Osteoblast (primary cell): ENCODE data around the gene SAP130. TPM values are rescaled to one million over a fixed set of nuclear protein-coding genes. Genes with fewer than 3 reads are reported as not detected.
A peak's percentile ranks its signal among the peaks of the same experiment; 100 is the strongest.

ENCODE experiments used
- DNase-seq: peaks from one replicate; pipeline ENCODE4 v3.0.0; 2011; ENCODE audit warnings: low spot score, mixed read lengths; ENCODE audit not compliant: insufficient read length; ENCODE audit errors: missing footprints
- H2AFZ ChIP-seq: 2 replicates; pipeline ENCODE4 v1.6.0; 2011; ENCODE audit warnings: mild to moderate bottlenecking, low read length
- H3K27ac ChIP-seq: 2 replicates; pipeline ENCODE4 v1.5.1; 2011; ENCODE audit warnings: mild to moderate bottlenecking, low read depth, low read length, moderate library complexity
- H3K27me3 ChIP-seq: 2 replicates; pipeline ENCODE4 v1.6.0; 2012; ENCODE audit warnings: mild to moderate bottlenecking, control low read depth, inconsistent platforms, low read length, moderate library complexity; ENCODE audit not compliant: insufficient read depth
- H3K36me3 ChIP-seq: 2 replicates; pipeline ENCODE4 v1.5.1; 2011; ENCODE audit warnings: mild to moderate bottlenecking, low read length, control low read depth, moderate library complexity; ENCODE audit not compliant: insufficient read depth
- H3K4me1 ChIP-seq: 2 replicates; pipeline ENCODE4 v1.5.1; 2011; ENCODE audit warnings: mild to moderate bottlenecking, low read length, control low read depth, moderate library complexity; ENCODE audit not compliant: insufficient read depth
- H3K4me2 ChIP-seq: 2 replicates; pipeline ENCODE4 v1.6.0; 2011; ENCODE audit warnings: mild to moderate bottlenecking, low read length; ENCODE audit not compliant: insufficient read depth
- H3K4me3 ChIP-seq: fragments of 200-600 bp; sonication (generic); 3 replicates; pipeline ENCODE4 v1.5.1; 2012; ENCODE audit warnings: mild to moderate bottlenecking, low read length, inconsistent platforms; ENCODE audit not compliant: insufficient read depth
- H3K79me2 ChIP-seq: 2 replicates; pipeline ENCODE4 v1.6.0; 2012; ENCODE audit warnings: mild to moderate bottlenecking, low read length, control low read depth, inconsistent platforms; ENCODE audit not compliant: insufficient read depth
- H3K9me3 ChIP-seq: 2 replicates; pipeline ENCODE4 v1.5.1; 2011; ENCODE audit warnings: low read depth, low read length, control low read depth
- H4K20me1 ChIP-seq: 2 replicates; pipeline ENCODE4 v1.6.0; 2012; ENCODE audit warnings: mild to moderate bottlenecking, low read length, control low read depth; ENCODE audit not compliant: insufficient read depth
- total RNA-seq: library from RNA; depleted of rRNA; stranded (reverse); fragments of >200 nt; gene quantifications from 2 replicates; pipeline ENCODE4 v1.2.3, GENCODE V29; 2012
- TF ChIP-seq, protein P1 (sequence below): IDR thresholded peaks from 2 replicates; pipeline ENCODE4 v1.5.1; 2011; ENCODE audit warnings: mild to moderate bottlenecking, low read depth, low read length, moderate library complexity; ENCODE audit errors: extremely low read depth

Gene SAP130
- total RNA-seq, result 5.4 and 6.5 TPM in 2 replicates

GRCh38 chr2:128027801-128028667, at the start of gene SAP130:
Gene SAP130 (minus strand): TSS chr2:128028059. CDS start chr2:128026292, 1,767 bp downstream.
- TF ChIP-seq, protein P1, sequence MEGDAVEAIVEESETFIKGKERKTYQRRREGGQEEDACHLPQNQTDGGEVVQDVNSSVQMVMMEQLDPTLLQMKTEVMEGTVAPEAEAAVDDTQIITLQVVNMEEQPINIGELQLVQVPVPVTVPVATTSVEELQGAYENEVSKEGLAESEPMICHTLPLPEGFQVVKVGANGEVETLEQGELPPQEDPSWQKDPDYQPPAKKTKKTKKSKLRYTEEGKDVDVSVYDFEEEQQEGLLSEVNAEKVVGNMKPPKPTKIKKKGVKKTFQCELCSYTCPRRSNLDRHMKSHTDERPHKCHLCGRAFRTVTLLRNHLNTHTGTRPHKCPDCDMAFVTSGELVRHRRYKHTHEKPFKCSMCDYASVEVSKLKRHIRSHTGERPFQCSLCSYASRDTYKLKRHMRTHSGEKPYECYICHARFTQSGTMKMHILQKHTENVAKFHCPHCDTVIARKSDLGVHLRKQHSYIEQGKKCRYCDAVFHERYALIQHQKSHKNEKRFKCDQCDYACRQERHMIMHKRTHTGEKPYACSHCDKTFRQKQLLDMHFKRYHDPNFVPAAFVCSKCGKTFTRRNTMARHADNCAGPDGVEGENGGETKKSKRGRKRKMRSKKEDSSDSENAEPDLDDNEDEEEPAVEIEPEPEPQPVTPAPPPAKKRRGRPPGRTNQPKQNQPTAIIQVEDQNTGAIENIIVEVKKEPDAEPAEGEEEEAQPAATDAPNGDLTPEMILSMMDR, result no peak

DNA sequence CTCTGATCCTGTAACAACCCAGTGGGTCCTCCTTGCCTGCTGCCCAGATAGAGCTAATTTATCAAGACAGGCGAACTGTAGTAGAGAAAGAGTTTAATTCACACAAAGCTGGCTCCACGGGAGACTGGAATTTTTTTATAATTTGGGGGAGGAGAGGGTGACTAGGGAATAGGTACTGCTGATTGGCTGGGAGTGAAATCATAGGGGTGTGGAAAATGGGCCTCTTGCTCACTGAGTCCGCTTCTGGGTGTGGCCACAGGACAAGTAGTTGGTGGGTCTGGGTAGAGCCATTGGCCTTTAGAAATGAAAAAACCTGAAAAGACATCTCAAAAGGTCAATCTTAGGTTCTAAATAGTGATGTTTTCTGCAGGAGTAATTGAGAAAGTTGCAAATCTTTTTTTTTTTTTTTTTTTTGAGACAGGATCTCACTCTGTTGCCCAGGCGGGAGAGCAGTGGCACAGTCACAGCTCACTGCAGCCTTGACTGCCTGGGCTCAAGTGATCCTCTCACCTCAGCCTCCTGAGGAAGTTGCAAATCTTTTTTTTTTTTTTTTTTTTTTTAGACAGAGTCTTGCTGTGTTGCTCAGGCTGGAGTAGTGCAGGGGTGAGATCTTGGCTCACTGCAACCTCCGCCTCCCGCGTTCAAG, 48.7 kb upstream of the SAP130 start:
- no peak for DNase-seq
- Histone ChIP-seq H3K4me2 (no peak overlapping the region), H3K4me3 (no peak overlapping the region), H3K27ac (no peak overlapping the region), H3K79me2 (no peaks in the 10 kb centered on the region), H3K36me3 (no peaks in the 10 kb centered on the region), H2AFZ (no peak overlapping the region), H3K9me3 (no peaks in the 10 kb centered on the region), H3K27me3 (peaks cover 9% of the 10 kb centered on the region), H4K20me1 (no peaks in the 10 kb centered on the region), H3K4me1 (no peaks in the 10 kb centered on the region)
- TF ChIP-seq, protein P1, result no peak

More at GRCh38 chr2:128027801-128028667, at the start of gene SAP130:
- peak; percentile 100 for DNase-seq
- Histone ChIP-seq H3K27ac (peak within 1 kb of the TSS; percentile 61), H3K9me3 (peaks cover 3% of the 10 kb centered on the region), H3K79me2 (peaks cover 29% of the 10 kb centered on the region), H2AFZ (peak within 1 kb of the TSS; percentile 93), H4K20me1 (no peaks in the 10 kb centered on the region), H3K4me2 (peak within 1 kb of the TSS; percentile 97), H3K27me3 (no peaks in the 10 kb centered on the region), H3K4me3 (peak within 1 kb of the TSS; percentile 94), H3K4me1 (peaks cover 3% of the 10 kb centered on the region), H3K36me3 (no peaks in the 10 kb centered on the region)

DNA sequence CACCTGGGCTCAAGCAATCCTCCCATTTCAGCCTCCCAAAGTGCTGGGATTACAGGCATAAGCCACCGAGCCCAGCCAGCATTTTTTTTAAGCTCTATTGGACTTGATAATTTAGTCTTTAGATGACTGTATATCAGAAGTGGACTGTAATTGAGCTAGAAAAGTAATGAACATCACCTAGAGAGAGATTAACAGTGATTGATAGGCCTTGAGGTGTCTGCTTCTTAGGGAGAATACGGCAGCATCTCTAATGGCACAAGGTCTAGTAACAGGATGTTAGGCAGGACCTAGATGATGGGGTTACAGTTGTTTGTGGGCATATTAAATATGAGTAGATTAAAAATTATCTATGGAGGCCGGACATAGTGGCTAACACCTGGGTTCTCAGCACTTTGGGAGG, 45.4 kb upstream of the SAP130 start:
- H3K36me3 ChIP-seq, result no peaks in the 10 kb centered on the region
- DNase-seq, result no peak

More for the DNA sequence above, 45.4 kb upstream of the SAP130 start:
- Histone ChIP-seq H3K4me1 (no peaks in the 10 kb centered on the region), H3K4me2 (no peak overlapping the region), H3K4me3 (no peak overlapping the region), H2AFZ (no peak overlapping the region), H4K20me1 (no peaks in the 10 kb centered on the region), H3K27me3 (no peaks in the 10 kb centered on the region), H3K27ac (no peak overlapping the region), H3K79me2 (no peaks in the 10 kb centered on the region), H3K9me3 (no peaks in the 10 kb centered on the region)
- TF ChIP-seq, protein P1, result no peak
